ENCODE results near the gene ZNF883.
"Not testable (repeated sequence)": the region's sequence is repeated elsewhere in the genome, so short reads cannot be mapped to it uniquely, and the experiment has no call there.

Gene ZNF883

GRCh38 chr9:113011911-113012381 is at the start of gene ZNF883:
ZNF883 (minus strand) TSS chr9:113012192.
- peak; percentile 25 for DNase-seq

GRCh38 chr9:113061072-113061850 is 49.3 kb upstream of the ZNF883 start:
- DNase-seq = not testable (repeated sequence)

- not testable (repeated sequence) for DNase-seq
Measured at GRCh38 chr9:113059581-113060284, 47.7 kb upstream of the ZNF883 start.

GRCh38 chr9:113057193-113057592 is 45.2 kb upstream of the ZNF883 start:
- DNase-seq = no peak

DNA sequence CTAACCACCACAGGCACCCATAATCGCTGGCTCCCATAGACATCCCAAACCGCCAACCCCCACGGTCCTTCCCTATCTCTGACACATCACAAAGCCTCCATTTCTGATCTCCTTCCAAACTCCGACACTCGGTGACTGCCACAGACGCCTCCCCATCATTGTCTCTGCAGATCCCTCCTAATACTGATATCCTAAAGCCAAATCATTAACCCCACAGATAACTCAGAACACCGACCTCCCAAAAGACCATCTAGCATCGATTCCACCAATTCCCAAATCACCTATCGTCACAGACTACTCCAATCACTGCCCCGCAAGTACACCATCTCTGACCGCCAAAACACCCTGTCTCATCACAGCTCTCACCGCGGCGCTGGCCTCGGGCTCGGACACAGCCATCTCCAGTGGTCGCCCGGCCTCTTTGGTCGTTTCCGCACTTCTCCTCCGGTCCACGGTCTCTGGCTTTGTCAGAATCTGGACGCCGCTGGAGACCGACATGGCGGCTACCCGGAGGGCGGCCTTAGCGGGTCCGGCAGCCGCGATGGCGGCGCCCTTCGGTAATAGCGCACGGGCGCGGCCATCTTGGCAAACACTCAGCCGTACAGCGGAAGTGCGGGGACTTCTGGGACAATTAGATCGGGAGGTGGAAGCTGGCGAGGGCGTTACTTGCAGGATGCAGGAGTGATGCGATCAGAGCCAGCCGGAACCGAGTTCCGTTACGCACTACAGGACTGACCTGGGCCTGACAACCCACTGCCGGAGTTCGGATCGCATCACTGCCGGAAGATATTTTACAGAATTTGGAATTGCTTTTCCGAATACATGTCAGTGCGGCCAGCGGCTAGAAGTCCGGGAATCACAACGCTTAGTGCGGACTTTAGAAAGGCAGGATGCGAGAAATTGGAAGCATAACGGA is 44.5 kb upstream of the ZNF883 start, which contains the start of gene ZFP37:
ZFP37 (minus strand) TSS at position 534 of the 916 bp plus-strand sequence; CDS start at position 498, 36 bp downstream.
- DNase-seq = peak; percentile 63

DNA sequence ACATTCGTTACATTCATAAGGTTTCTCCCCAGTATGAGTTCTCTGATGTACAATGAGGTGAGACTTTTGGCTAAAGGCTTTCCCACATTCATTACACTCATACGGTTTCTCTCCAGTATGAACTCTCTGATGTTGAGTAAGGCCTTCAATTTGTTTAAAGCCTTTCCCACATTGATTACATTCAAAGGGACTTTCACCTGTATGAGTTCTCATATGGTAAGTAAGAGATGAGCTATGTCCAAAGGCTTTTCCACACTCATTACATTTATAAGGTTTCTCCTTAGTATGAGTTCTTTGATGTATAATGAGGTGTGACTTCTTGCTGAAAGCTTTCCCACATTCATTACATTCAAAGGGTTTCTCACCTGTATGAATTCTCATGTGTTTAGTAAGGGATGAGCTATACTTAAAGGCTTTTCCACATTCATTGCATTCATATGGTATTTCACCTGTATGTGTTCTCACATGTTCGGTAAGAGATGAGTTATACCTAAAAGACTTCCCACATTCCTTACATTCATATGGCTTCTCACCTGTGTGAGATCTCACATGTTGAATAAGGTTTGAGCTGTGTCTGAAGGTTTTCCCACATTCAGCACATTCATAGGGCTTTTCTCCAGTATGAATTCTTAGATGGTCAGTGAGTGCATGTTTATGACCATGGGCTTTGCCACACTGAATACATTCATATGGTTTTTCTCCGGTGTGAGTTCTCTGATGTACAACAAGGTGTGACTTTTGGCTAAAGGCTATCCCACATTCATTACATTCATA is 31.1 kb upstream of the ZNF883 start:
- peak; percentile 3 for DNase-seq

- DNase-seq = no peak
Measured at GRCh38 chr9:113026200-113026599, 14.2 kb upstream of the ZNF883 start.

DNA sequence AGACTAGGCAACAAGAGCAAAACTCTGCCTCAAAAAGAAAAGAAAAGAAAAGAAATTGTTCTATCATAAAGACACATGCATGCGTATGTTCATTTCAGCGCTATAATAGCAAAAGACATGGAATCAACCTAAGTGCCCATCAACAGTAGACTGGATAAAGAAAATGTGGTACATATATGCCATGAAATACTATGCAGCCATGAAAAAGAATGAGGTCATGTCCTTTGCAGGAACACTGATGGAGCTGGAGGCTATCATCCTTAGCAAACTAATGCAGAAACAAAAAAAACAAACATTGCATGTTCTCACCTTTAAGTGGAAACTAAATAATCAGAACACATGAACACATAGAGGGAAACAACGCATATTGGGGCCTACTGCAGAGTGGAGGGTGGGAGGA is 6.3 kb upstream of the ZNF883 start:
- no peak for DNase-seq

- DNase-seq = no peak
Measured at GRCh38 chr9:113012492-113012891, 500 bp upstream of the ZNF883 start.

- DNase-seq = no peak
Measured at GRCh38 chr9:113005777-113006176, 6.2 kb downstream of the ZNF883 start.

- no peak for DNase-seq
Measured at GRCh38 chr9:112997236-112997941, 14.6 kb downstream of the ZNF883 start.

DNA sequence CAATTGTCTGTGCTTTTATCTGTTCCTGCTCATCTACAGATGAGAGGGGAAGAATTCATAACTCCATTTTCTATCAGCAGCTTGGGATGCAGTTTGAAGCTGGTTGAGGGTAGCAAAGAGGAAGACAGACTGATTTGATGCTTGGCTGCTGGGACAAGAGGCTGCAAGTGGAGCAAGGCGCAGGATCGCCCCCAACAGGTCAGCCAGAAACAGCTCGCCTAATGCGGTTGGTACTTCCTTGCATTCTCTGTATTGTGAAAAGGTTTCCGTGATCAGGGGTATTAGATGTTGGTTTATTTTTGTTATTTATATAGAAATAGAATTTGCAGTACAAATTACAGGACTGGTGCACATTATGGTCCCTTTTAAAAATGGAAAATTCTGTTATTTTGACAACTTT is 40.6 kb downstream of the ZNF883 start:
- DNase-seq = peak; percentile 19

DNA sequence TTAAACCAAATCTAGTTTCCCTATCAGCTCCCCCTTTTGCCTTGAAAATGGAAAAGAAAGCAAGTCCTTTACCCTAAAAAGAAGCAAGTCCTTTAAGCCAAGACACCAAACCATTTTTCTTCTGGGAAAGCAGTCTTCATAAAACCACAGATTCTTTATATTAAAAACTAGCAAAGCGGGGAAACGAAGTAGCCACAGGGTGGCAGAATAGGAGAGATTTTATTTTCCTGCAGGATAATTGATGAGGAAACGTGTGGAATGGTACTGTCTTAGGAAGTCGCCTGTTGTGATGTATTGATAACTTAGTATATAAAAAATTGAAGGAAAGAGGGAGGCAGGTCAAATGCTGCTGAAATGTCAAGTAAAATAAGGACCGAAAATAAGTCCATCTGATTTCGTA is 41.1 kb downstream of the ZNF883 start:
- DNase-seq = no peak

- no peak for DNase-seq
Measured at GRCh38 chr9:112969730-112970129, 42.3 kb downstream of the ZNF883 start.

GRCh38 chr9:112955550-112955949 is 56.4 kb downstream of the ZNF883 start:
- DNase-seq = no peak

- no peak for DNase-seq
Measured at GRCh38 chr9:112945620-112946208, 66.3 kb downstream of the ZNF883 start.

DNA sequence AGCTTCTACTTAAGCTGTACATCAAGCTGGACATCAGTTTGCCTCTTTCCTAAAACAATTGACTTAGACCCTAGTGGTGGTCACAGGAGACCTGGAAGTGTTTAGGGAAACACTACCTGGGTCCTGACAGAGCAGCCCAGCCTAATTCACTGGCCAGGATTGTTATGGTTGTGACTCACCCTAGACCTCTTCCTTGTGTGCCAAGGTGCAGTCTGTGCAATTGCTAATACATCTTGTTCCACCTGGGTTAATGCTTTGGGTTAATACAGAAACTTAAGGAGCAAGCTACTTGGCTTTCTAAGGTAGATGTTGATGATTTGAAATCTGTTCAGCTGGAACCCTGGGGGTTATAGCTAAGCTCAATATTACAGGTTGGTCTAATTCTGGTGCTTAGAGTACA is 72.6 kb downstream of the ZNF883 start:
- no peak for DNase-seq

DNA sequence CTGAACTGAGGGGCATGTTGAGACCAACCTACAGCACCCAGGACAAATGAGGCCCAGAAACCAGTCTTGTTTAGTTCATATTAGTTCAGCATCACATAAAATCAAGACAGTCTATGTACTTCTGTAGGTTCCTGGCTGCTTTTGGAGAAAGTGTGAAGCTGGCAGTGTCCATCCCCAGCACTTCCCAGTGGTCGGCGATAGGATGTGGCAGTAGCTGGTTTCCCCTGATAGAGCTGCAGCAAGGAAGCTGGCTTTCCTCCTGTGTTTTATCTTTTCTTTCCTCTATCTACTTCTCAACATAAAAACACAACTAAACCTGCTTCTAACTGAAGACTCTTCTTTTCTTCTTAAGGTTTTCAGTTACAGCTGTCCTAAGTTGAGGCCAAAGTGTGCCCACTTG is 78.3 kb downstream of the ZNF883 start:
- DNase-seq = peak; percentile 3

DNA sequence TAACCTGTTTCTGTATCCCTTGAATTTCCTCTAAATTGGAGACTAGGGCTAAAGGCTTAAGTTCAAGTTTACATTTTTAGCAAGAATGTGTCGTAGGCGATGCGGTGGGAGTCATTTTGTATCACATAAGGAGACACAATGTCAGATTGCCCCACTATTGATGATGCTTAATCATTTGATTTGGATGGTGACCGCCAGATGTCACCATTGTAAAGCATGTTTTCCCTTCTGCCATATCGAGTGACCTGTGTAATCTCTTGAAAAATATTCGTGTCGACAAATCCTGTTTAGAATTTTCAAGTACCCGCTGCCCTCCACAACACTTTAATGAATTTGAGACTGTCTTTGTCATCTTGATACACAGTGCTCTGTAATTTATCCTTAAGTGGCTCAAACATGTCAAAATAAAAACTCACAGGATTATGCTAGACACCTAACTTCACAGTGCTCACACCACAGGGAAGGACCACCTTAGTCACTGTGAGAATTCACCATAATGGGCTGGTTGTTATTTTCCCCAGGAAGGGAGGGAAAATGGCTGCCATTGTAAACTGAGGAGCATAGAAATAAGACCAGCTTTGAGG is 86.8 kb downstream of the ZNF883 start:
- DNase-seq = peak; percentile 54

GRCh38 chr9:112921549-112921948 is 90.4 kb downstream of the ZNF883 start:
- DNase-seq = peak; percentile 75

- no peak for DNase-seq
Measured at GRCh38 chr9:112917987-112918362, 94.0 kb downstream of the ZNF883 start.

Data from hematopoietic multipotent progenitor cell treated with erythropoietin and hydrocortisone succinate and interleukin-3 and kit ligand, for 6 days (in vitro differentiated cells).